Heart left ventricle (tissue), 16 donors: ENCODE measurements around the gene IL17D. TPM values are rescaled to one million over a fixed set of nuclear protein-coding genes. Genes with fewer than 3 reads are reported as not detected.

ENCODE experiments used
- ATAC-seq, 4 donors: fragments of 200-7000 bp; cut with Tn5 transposase; one replicate each; pipeline ENCODE4 v1.9.1; 2020 to 2022; ENCODE audit warnings: moderate library complexity in 4 of 4, mild to moderate bottlenecking in 3 of 4, moderate number of reproducible peaks in 1 of 4
- DNase-seq, 5 donors: peaks; one replicate each; pipeline ENCODE4 v3.0.0-alpha.2; 2020
- H3K27ac ChIP-seq, 12 donors: fragments of 200-600 bp; sonication (generic) in 4 of 12; one replicate each; pipeline versions ENCODE4 v1.5.0 to v1.8.0; 2016 to 2022; ENCODE audit warnings: mild to moderate bottlenecking in 2 of 12
- H3K27me3 ChIP-seq, 9 donors: fragments of 200-600 bp; sonication (generic) in 2 of 9; one replicate each; pipeline versions ENCODE4 v1.5.1 to v1.8.0; 2016 to 2022; ENCODE audit warnings: mild to moderate bottlenecking in 3 of 9
- H3K36me3 ChIP-seq, 9 donors: fragments of 200-600 bp; sonication (generic) in 2 of 9; one replicate each; pipeline versions ENCODE4 v1.5.0 to v1.8.0; 2018 to 2022; ENCODE audit warnings: mild to moderate bottlenecking in 2 of 9
- H3K4me1 ChIP-seq, 12 donors: fragments of 200-600 bp; sonication (generic) in 4 of 12; one replicate each; pipeline versions ENCODE4 v1.5.0 to v1.8.0; 2016 to 2022; ENCODE audit warnings: mild to moderate bottlenecking in 3 of 12
- H3K4me3 ChIP-seq, 12 donors: fragments of 200-600 bp; sonication (generic) in 4 of 12; one replicate each; pipeline versions ENCODE4 v1.5.0 to v1.8.0; 2017 to 2022; ENCODE audit warnings: mild to moderate bottlenecking in 9 of 12, moderate library complexity in 4 of 12
- H3K9me3 ChIP-seq, 12 donors: fragments of 200-600 bp; sonication (generic) in 4 of 12; one replicate each; pipeline versions ENCODE4 v1.5.0 to v1.8.0; 2016 to 2022; ENCODE audit warnings: mild to moderate bottlenecking in 1 of 12
- CTCF ChIP-seq, 12 donors: fragments of 200-600 bp; sonication (generic) in 4 of 12; IDR thresholded peaks; one replicate each; pipeline versions ENCODE4 v1.5.0 to v1.8.0; 2018 to 2022; ENCODE audit warnings: antibody characterized with exemption in 12 of 12, mild to moderate bottlenecking in 5 of 12
- POLR2A ChIP-seq, 2 donors: fragments of 450-650 bp; IDR thresholded peaks; one replicate each; pipeline ENCODE4 v1.6.1; 2017; ENCODE audit warnings: antibody characterized with exemption in 2 of 2, mild to moderate bottlenecking in 2 of 2, moderate library complexity in 2 of 2
- WGBS, 4 donors: extraction: QIAGEN DNeasy Blood & Tissue Kit in 2 of 4; methylation state at CpG; one replicate each; pipeline versions ENCODE4 v1.1.5 to v1.1.7; 2013 to 2018; 5-methylcytosine and 5-hydroxymethylcytosine counted together
- intact Hi-C, 10 donors: fragments of 100-400 bp; cut with DNase I; formaldehyde crosslinking; loops; one replicate each; pipeline versions ENCODE4 v1.11.1 to v1.14.2; 2022
- polyA plus RNA-seq, 2 donors: library from polyadenylated mRNA; stranded (reverse); fragments of 200-250 nt; gene quantifications; one replicate each; pipeline ENCODE4 v1.2.3, GENCODE V29; 2013
- total RNA-seq, 9 donors: library from RNA; depleted of rRNA in 2 of 9; stranded (reverse); fragments of >200 nt in 2 of 9; fragmentation: NEBNext Ultra II Directional in 3 of 9; extraction: Animal tissue kit (Norgen Biotek cat#: 25700) in 3 of 9; gene quantifications; one replicate each; pipeline versions ENCODE4 v1.1.0 to v1.2.4, GENCODE V29; 2016 to 2023
- donor health status: ischemic (EF 13 %, LVEDD 7.1; RV severe dilation, severe dysfunction).
- donor health status: healthy with polysubstance abuse.
- donor health status: DM: no; HTN: yes; CAD: no.
- donor health status: DM: no; HTN: no; CAD: no.
- donor health status: ischemic (EF 25% LVEDD 6.9; RV normal size, moderate dysfunction).
- donor health status: ischemic (EF 25% LVEDD 5.7; RV mildly dilated, moderate dysfunction).
- donor health status: healthy.
- donor health status: DM: yes; HTN: yes; CAD: no.
- donor health status: ischemic (EF 35%, LVEDD 5.7; RV mildly dilated, moderate dysfunction).
- donor health status: nonischemic (EF 11% LVEDD 7.7; RV severe dilation, severe dysfunction).
- donor health status: DM: yes; HTN: yes; CAD: no.
- donor health status: PGD.
- donor health status: ischemic (EF 29% LVEDD 5.4; RV normal size, mild dysfunction).
- donor health status: nonischemic (EF 23%, LVEDD 6.1; RV moderate dilation, normal function).

IL17D gene
- total and polyA plus RNA-seq, 11 donors = 0.30 to 1.6 (median 0.76) TPM

GRCh38 chr13:20691616-20692015, 11.9 kb upstream of the IL17D start:
- no peak for ATAC-seq
- H3K9me3 ChIP-seq = no peaks in the 10 kb centered on the region
- no peak overlapping the region for H3K27ac ChIP-seq
- H3K36me3 ChIP-seq = peaks cover 0 to 20% (median 3%) of the 10 kb centered on the region in 9 donors
- TF ChIP-seq POLR2A (IDR thresholded peaks at IDR 0.05) (no peak), CTCF (IDR thresholded peaks at IDR 0.05) (no peak)
- WGBS, 4 donors = 66 to 74% (median 68%) methylated on average over 4 of the region's 4 CpGs
- intact Hi-C loops = no loop called here
- H3K4me1 ChIP-seq = peaks cover 0 to under 1% (median 0%) of the 10 kb centered on the region in 12 donors
- no peaks in the 10 kb centered on the region for H3K27me3 ChIP-seq
- no peak overlapping the region for H3K4me3 ChIP-seq
- no peak for DNase-seq

GRCh38 chr13:20696073-20696472, 7.4 kb upstream of the IL17D start:
- no peak overlapping the region for H3K4me3 ChIP-seq
- 68 to 87% (median 79%) methylated on average over 4 of the region's 4 CpGs for WGBS, 4 donors
- H3K27ac ChIP-seq = no peak overlapping the region
- no peaks in the 10 kb centered on the region for H3K4me1 ChIP-seq
- no peak for DNase-seq
- intact Hi-C loops = no loop called here
- TF ChIP-seq POLR2A (IDR thresholded peaks at IDR 0.05) = no peak
- no peak for TF ChIP-seq CTCF (IDR thresholded peaks at IDR 0.05)
- peaks cover 0 to 9% (median 0%) of the 10 kb centered on the region in 9 donors for H3K36me3 ChIP-seq
- peaks cover 0 to 4% (median 0%) of the 10 kb centered on the region in 9 donors for H3K27me3 ChIP-seq
- no peak for ATAC-seq
- no peaks in the 10 kb centered on the region for H3K9me3 ChIP-seq

- DNase-seq = no peak
- H3K4me1 ChIP-seq = peaks cover 0 to 17% (median 5%) of the 10 kb centered on the region in 12 donors
- H3K27me3 ChIP-seq = peaks cover 0 to 25% (median 0%) of the 10 kb centered on the region in 9 donors
- ATAC-seq = no peak
- no peak overlapping the region for H3K4me3 ChIP-seq
- WGBS, 4 donors = 93 to 95% (median 94%) methylated on average over 9 of the region's 9 CpGs
- no peak overlapping the region for H3K27ac ChIP-seq
- intact Hi-C loops = loop anchor here in 5 of 10 donors (5.0 to 10.0 kb wide), 5 partner anchors 125 to 205 kb away; partner anchors contain the start of gene IFT88 (in 1 of the 5)
- H3K9me3 ChIP-seq = no peaks in the 10 kb centered on the region
- TF ChIP-seq CTCF (IDR thresholded peaks at IDR 0.05) = no peak
- TF ChIP-seq POLR2A (IDR thresholded peaks at IDR 0.05) = no peak
- no peaks in the 10 kb centered on the region for H3K36me3 ChIP-seq
These were observed 3.8 kb upstream of the IL17D start for GRCh38 chr13:20699715-20700114.

GRCh38 chr13:20700288-20700687, 3.2 kb upstream of the IL17D start:
- Histone ChIP-seq H3K4me1 (peaks cover 0 to 17% (median 5%) of the 10 kb centered on the region in 12 donors), H3K9me3 (no peaks in the 10 kb centered on the region), H3K36me3 (no peaks in the 10 kb centered on the region), H3K27ac (no peak overlapping the region), H3K4me3 (no peak overlapping the region), H3K27me3 (peaks cover 0 to 25% (median 0%) of the 10 kb centered on the region in 9 donors)
- intact Hi-C loops = loop anchor here in 5 of 10 donors (5.0 to 10.0 kb wide), 5 partner anchors 125 to 205 kb away; partner anchors contain the start of gene IFT88 (in 1 of the 5)
- WGBS, 4 donors = 91 to 93% (median 92%) methylated on average over 6 of the region's 6 CpGs
- TF ChIP-seq POLR2A (IDR thresholded peaks at IDR 0.05) (no peak), CTCF (IDR thresholded peaks at IDR 0.05) (no peak)
- no peak for ATAC-seq
- DNase-seq = no peak
